GM18867 (cell line): ENCODE data around the gene DDX5.

Source experiments
- ATAC-seq: cut with Tn5 transposase; IDR thresholded peaks from one replicate; pipeline ENCODE4 v1.9.1; 2021; ENCODE audit warnings: mild to moderate bottlenecking, moderate library complexity; ENCODE audit not compliant: unreplicated experiment

Gene DDX5

GRCh38 chr17:64506201-64506575, at the start of gene DDX5:
Gene DDX5, minus strand, starts transcription at chr17:64506289. Its CDS starts 170 bp downstream, at chr17:64506119.
- ATAC-seq: peak; percentile 69

DNA sequence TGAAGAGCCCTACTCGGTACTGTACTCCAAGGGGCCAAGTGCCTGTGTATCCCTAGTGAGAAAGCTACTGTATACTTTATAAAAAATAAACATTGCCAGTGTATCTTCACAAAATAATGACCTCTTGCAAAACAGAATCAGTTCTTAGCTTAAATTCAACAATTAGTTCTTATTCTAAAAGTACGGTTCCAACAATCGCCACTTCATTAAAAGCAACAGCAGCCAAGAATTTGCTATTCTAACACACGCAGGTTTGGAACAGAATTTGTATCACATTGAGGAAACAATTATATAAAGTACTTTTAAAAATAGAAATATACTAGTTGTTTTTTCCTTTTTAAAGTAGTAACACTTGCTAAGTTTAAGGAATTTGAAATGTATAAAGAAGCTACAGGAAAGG, 49.2 kb upstream of the DDX5 start:
- ATAC-seq: no peak

- ATAC-seq: no peak
Measured at GRCh38 chr17:64554028-64554637, 48.0 kb upstream of the DDX5 start.

- ATAC-seq: no peak
Measured at GRCh38 chr17:64551461-64551860, 45.4 kb upstream of the DDX5 start.

DNA sequence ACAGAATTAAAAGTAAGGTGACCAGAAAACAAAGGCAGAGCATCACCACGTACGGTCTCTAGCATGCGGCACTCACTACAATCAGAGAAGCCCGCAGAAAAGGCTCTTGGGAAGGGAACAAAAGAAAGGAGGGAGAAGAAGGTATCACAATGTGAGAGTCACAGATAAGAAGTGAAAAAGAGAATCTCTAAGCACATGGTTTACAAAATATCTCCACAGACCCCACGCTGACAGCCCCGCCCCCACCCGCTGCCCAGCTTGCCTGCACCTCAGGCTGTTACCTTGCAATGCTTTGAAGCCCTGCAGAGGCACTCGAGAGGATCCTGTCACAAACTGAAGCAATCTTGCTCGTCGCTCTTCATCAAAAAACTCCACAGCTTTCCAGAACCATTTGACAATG, 41.2 kb upstream of the DDX5 start:
- ATAC-seq: no peak

DNA sequence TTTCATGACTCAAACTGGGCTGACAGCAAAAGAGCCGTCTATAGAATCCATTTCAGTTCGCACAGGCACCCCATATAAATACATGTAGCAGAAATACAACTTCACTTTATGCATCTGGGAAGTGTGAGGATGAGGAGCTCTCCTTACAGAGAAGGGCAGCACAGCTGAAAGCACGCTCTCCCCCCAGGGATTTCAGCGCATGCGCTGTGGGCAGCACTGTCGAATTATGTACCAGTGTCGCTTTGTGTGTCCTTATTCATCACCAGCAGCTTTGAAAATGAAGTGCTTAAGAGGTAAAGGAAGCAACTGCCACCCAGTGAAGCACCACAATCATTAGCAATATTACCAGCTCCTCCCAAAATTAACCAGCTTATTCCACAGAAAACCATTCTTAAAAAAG, 40.6 kb upstream of the DDX5 start:
- no peak for ATAC-seq

DNA sequence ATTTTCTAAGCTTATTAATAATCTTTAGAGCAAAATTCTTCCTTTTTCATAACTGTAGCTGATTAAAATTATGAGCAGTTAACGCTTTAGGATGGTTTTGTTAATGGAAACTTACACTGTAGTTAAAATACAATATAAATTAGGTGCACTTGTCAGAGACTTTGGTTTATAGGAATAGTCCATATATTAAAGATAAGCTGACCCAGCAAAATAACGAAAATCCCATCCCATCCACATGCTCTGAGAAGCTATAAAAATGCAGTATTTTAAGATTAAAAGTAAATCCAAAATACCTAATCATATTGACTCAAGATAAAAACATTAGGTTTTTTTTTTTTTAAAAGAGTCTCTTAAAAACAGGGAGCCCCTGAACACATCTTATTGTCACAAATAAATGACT, 38.7 kb upstream of the DDX5 start:
- ATAC-seq: no peak

- no peak for ATAC-seq
Measured at GRCh38 chr17:64540118-64540776, 34.2 kb upstream of the DDX5 start.

GRCh38 chr17:64538508-64539130, 32.5 kb upstream of the DDX5 start:
- no peak for ATAC-seq

DNA sequence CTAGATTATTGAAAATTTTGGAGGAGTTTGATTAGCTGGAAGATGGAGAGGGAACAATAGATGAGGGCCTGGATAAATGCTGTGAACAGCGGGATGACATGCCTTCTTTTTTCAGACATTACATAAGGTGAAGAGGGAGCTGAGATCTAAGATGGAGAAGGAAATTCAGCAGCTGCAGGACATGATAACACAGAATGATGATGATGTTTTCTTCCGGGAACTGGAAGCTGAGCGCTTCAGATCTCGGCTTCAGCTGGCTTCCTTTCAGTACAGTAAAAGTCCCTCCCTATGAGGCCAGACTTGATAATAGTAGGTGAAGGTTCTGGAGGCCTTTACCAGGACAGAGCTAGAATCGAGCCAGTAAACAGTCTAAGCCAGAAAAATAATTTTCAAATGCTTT, 31.4 kb upstream of the DDX5 start:
- ATAC-seq: no peak

DNA sequence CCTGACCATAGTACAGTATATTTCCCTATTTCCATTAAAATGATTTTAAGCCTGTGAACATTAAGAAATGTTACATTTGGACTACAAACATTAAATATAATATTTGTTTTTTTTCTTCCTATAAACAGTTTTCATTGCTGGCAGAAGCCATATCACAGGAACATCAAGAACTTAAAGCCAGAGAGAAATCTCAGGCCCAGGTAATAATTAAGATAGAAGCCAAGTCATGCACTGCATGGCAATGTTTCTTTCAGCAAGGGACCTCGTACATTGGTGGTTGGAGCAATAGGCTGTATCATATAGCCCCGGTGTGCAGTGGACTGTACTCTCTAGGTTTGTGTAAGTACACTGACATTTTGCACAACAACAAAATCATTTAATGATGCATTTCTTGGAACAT, 30.8 kb upstream of the DDX5 start:
- no peak for ATAC-seq

DNA sequence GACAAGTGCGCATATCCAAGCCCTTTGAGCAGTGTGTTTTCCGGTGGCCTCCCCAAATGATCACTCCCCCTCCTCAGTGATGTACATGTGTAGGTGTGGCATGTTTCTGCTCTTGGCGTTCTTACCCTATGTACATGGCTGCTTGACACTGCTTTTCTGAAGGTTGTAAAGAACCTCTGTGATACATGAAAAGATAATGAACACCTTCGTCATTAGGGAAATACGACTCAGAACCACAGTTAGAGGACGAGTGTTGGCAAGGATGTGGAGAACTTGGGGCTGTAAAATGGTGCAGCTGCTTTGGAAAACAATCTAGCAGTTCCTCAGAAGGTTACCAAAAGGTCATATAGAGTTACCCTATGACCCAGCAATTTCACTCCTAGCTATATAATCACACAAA, 29.3 kb upstream of the DDX5 start:
- ATAC-seq: no peak

GRCh38 chr17:64534187-64534586, 28.1 kb upstream of the DDX5 start:
- no peak for ATAC-seq

- ATAC-seq: no peak
Measured at GRCh38 chr17:64533784-64534183, 27.7 kb upstream of the DDX5 start.

GRCh38 chr17:64532409-64532808, 26.3 kb upstream of the DDX5 start:
- ATAC-seq: no peak

DNA sequence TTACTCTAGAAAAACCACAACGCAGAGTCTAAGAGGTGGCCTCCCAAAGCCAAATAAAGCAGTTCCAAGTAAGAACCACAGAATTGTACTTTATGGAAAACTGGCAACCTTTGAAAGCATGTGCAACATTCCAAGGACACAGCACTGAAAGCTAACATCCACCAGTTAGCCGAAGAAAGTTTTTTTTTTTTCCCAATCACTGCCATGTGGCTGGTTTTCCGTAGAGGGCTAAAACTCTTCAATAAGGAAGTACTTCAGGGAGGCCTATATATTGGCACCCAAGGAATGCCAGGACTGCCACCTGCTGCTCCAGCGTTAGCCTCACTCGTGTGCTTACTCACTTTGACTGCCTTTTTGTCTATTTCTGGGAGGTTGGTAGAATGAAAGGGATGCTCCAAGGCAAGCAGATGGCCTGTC, 25.9 kb upstream of the DDX5 start:
- ATAC-seq: no peak

- no peak for ATAC-seq
Measured at GRCh38 chr17:64529221-64529620, 23.1 kb upstream of the DDX5 start.

GRCh38 chr17:64527914-64528313, 21.8 kb upstream of the DDX5 start:
- no peak for ATAC-seq

DNA sequence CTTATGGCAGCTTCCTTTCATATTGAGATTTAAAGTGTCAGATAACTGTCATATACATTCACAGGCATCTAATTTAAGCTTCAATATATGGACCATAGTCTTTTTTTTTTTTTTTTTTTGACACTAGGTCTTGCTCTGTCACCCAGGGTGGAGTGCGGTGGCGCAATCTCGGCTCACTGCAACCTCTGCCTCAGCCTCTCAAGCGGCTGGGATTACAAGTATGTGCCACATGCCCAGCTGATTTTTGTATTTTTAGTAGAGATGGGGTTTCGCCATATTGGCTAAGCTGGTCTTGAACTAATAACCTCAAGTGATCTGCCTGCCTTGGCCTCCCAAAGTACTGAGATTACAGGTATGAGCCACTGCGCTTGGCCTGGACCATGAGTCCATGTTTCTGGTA, 14.3 kb upstream of the DDX5 start:
- ATAC-seq: no peak

GRCh38 chr17:64519601-64520000, 13.5 kb upstream of the DDX5 start:
- ATAC-seq: no peak

GRCh38 chr17:64515829-64516228, 9.7 kb upstream of the DDX5 start:
- ATAC-seq: no peak

DNA sequence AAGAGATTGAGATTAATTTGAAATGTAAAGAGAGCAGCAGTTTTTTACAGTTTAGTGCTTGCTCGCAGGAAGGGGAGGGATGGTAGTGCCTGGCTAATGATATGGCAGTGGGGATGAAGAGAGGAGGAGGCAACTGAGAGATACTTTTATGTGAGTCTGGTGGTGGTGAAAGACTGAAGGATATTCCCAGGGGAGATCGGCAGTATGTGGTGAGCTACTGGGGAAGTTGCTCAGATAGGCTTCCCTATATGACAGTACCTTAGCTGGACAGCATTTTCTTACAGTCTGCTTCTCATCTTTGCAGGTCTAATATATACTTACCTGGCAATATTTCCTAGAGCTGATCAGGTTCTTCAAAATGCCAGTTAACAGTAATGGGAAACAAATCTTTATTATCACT, 9.3 kb upstream of the DDX5 start:
- ATAC-seq: no peak

- no peak for ATAC-seq
Measured at GRCh38 chr17:64509179-64509578, 3.1 kb upstream of the DDX5 start.
